BLaER1 (cell line): ENCODE data around the gene PPRC1.

Experiments
- H3K27ac ChIP-seq: shearing (Covaris generic); formaldehyde crosslinking; 2 replicates; pipeline ENCODE4 v1.8.1; 2022
- H3K27me3 ChIP-seq: shearing (Covaris generic); formaldehyde crosslinking; 2 replicates; pipeline ENCODE4 v1.8.1; 2022
- H3K36me3 ChIP-seq: shearing (Covaris generic); formaldehyde crosslinking; 2 replicates; pipeline ENCODE4 v1.8.1; 2022
- H3K4me1 ChIP-seq: shearing (Covaris generic); formaldehyde crosslinking; 2 replicates; pipeline ENCODE4 v1.8.1; 2022
- H3K4me2 ChIP-seq: shearing (Covaris generic); formaldehyde crosslinking; 2 replicates; pipeline ENCODE4 v1.8.1; 2022
- H3K4me3 ChIP-seq: shearing (Covaris generic); formaldehyde crosslinking; 2 replicates; pipeline ENCODE4 v1.8.1; 2022
- H3K9ac ChIP-seq: shearing (Covaris generic); formaldehyde crosslinking; 2 replicates; pipeline ENCODE4 v1.8.1; 2022
- H3K9me3 ChIP-seq: shearing (Covaris generic); formaldehyde crosslinking; 2 replicates; pipeline ENCODE4 v1.8.1; 2022
- H4K20me1 ChIP-seq: shearing (Covaris generic); formaldehyde crosslinking; 2 replicates; pipeline ENCODE4 v1.8.1; 2022
- Cebpa-rat ChIP-seq: shearing (Covaris generic); IDR thresholded peaks from 2 replicates; pipeline ENCODE4 v1.8.1; 2022

Gene PPRC1

DNA sequence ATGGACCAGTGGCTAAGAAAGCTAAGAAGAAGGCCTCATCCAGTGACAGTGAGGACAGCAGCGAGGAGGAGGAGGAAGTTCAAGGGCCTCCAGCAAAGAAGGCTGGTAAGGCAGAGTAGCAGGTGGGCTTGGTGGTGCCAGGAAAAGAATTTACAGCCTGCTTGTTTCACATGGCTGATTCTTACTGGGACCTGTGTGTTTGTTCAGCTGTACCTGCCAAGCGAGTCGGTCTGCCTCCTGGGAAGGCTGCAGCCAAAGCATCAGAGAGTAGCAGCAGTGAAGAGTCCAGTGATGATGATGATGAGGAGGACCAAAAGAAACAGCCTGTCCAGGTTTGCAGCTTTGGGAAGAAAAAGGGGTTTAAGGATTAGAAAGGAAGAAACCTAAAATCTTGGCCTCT lies 24.4 kb downstream of the PPRC1 start:
- Histone ChIP-seq H3K27me3 (no peaks in the 10 kb centered on the region), H3K9ac (peak overlapping the region; percentile 7; the same call in 1 of the 2 replicates), H3K4me2 (no peak overlapping the region), H3K36me3 (peaks cover 83% of the 10 kb centered on the region), H3K9me3 (no peaks in the 10 kb centered on the region), H4K20me1 (peaks cover 92% of the 10 kb centered on the region), H3K4me3 (no peak overlapping the region), H3K27ac (no peak overlapping the region), H3K4me1 (peaks cover 18% of the 10 kb centered on the region)
- TF ChIP-seq Cebpa-rat: no peak

DNA sequence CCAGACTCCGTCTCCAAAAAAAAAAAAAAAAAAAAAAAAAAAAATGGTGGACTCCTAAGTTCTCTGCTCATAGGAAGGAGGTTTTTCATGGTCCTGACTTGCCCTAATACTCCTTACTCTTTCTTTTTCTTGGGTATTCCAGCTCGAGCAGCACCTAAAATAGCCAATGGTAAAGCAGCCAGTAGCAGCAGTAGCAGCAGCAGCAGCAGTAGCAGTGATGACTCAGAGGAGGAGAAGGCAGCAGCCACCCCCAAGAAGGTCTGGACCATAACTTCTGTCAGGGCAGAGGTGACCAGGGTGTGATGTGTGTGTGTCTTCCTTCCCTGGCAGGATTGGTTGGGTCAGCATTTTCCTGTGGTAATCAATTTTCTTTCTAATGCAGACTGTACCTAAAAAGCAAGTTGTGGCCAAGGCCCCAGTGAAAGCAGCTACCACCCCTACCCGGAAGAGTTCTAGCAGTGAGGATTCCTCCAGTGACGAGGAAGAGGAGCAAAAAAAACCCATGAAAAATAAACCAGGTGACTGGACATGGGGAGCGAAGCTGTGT lies 26.3 kb downstream of the PPRC1 start:
- Histone ChIP-seq H3K4me2 (no peak overlapping the region), H3K9me3 (no peaks in the 10 kb centered on the region), H3K27me3 (no peaks in the 10 kb centered on the region), H3K9ac (no peak overlapping the region), H3K27ac (no peak overlapping the region), H4K20me1 (peaks cover 99% of the 10 kb centered on the region), H3K4me3 (no peak overlapping the region), H3K36me3 (peaks cover 100% of the 10 kb centered on the region), H3K4me1 (peaks cover 6% of the 10 kb centered on the region)
- TF ChIP-seq Cebpa-rat: no peak

DNA sequence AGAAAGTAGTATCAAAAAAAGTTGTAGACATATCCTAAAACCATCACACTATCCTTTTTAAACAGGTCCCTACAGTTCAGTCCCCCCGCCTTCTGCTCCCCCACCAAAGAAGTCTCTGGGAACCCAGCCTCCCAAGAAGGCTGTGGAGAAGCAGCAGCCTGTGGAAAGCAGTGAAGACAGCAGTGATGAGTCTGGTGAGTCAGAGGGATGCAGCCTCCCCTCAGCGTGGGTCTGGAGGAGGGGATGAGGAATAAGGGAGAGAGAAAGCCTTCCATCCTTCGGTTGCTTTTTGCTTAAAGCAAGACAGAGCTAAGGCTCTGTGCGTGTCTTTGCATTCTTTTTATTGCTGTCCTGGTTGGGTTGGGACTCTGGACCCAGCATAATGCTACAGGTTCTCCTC lies 27.0 kb downstream of the PPRC1 start:
- peaks cover 96% of the 10 kb centered on the region for H3K36me3 ChIP-seq
- peaks cover 95% of the 10 kb centered on the region for H4K20me1 ChIP-seq
- H3K4me2 ChIP-seq: no peak overlapping the region
- no peak for TF ChIP-seq Cebpa-rat
- H3K4me1 ChIP-seq: no peaks in the 10 kb centered on the region
- no peaks in the 10 kb centered on the region for H3K9me3 ChIP-seq
- no peaks in the 10 kb centered on the region for H3K27me3 ChIP-seq
- no peak overlapping the region for H3K27ac ChIP-seq
- no peak overlapping the region for H3K9ac ChIP-seq
- H3K4me3 ChIP-seq: no peak overlapping the region

DNA sequence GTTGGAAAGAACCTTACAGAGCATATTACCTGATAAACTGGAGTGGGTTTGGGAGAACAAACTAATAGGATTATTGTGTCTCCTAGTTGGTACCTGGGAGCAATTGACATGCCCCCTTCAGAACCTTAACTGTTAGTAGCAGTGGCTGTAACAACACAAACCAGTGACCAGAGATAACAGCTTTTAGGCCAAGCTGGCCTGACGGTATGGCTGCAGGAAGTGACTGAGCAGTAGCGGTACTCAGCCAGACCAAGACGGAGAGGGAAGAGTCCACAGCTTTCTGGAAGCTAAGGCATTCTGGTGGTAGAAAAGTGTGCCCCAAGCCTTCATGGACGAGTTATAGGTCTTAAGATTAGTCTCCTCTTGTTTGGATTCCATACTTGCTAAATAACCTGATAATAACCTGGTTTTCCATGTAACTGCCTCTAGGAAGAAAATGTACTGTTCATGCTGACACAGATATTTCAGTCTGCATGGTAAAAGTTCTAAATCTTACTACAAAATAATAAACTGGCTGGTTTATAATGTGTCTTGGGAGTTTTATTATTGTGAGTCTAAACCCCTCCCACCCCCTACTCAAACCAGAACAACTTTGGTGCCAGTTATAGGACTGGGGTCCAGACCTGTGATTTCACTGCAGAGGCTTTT lies 30.6 kb downstream of the PPRC1 start:
- no peak overlapping the region for H3K4me2 ChIP-seq
- H3K9ac ChIP-seq: no peak overlapping the region
- H3K4me3 ChIP-seq: no peak overlapping the region
- H3K27me3 ChIP-seq: no peaks in the 10 kb centered on the region
- H3K4me1 ChIP-seq: no peaks in the 10 kb centered on the region
- H3K27ac ChIP-seq: no peak overlapping the region
- peaks cover 60% of the 10 kb centered on the region for H3K36me3 ChIP-seq
- no peak for TF ChIP-seq Cebpa-rat
- H4K20me1 ChIP-seq: peaks cover 58% of the 10 kb centered on the region
- no peaks in the 10 kb centered on the region for H3K9me3 ChIP-seq

DNA sequence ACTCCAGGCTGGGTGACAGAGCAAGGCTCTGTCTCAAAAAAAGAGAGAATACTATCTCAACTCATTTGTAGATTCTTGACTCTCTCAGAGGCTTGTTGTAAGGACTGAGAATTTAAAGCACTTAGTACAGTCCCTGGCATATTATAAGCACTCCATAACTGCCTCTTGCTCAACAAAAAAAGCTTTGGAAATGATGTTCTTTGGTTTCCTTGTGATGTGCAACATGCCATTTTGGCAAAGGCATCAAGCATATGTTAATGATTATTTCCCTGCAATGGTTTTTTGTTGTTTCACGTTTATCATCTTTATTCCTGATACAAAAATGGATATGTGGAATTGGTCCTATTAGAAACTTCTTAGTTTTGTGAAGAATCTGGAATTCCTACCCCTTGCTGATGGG lies 35.0 kb downstream of the PPRC1 start:
- Histone ChIP-seq H3K9me3 (no peaks in the 10 kb centered on the region), H3K9ac (no peak overlapping the region), H3K27ac (no peak overlapping the region), H3K4me1 (peaks cover 11% of the 10 kb centered on the region; the same call in 1 of the 2 replicates), H3K4me2 (no peak overlapping the region), H3K27me3 (no peaks in the 10 kb centered on the region), H4K20me1 (peaks cover 15% of the 10 kb centered on the region), H3K4me3 (no peak overlapping the region), H3K36me3 (peaks cover 16% of the 10 kb centered on the region)
- no peak for TF ChIP-seq Cebpa-rat

DNA sequence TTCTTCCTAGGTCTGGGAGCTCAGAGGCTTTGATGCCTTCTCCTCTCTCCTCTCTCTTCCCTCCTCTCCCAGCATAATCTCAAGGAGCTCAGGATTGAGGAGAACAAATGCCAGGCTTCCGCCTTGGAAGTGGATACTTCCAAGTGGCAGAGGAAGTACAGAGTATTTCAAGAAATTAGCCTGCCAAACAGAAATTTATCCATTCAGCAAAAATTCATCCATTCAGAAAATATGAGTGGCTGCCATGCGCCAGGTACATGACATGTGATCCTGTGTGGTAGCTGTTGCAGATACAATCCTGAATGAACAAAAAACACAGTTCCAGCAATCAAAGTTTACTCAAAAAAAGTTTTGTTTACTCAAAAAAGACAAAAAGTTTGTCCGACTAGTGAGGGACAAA lies 37.8 kb downstream of the PPRC1 start:
- H3K4me1 ChIP-seq: peaks cover 11% of the 10 kb centered on the region; the same call in 1 of the 2 replicates
- no peak overlapping the region for H3K9ac ChIP-seq
- no peak overlapping the region for H3K4me2 ChIP-seq
- H4K20me1 ChIP-seq: no peaks in the 10 kb centered on the region
- H3K4me3 ChIP-seq: no peak overlapping the region
- H3K27me3 ChIP-seq: no peaks in the 10 kb centered on the region
- H3K9me3 ChIP-seq: no peaks in the 10 kb centered on the region
- no peak overlapping the region for H3K27ac ChIP-seq
- H3K36me3 ChIP-seq: no peaks in the 10 kb centered on the region
- no peak for TF ChIP-seq Cebpa-rat

DNA sequence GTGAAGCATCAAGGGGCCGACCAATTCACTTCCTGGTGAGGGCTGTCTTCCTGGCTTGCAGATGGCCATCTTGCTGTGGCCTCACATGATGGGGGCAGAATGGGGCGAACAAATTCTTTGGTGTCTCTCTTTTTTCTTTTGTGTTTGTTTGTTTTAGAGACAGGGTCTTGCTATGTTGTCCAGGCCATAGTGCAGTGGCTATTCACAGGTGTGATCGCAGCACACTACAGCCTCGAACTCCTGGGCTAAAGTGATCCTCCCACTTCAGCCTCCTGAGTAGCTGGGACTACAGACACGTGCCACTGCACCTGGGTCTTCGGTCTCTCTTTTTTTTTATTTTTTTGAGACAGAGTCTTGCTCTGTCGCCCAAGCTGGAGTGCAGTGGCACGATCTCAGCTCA lies 39.4 kb downstream of the PPRC1 start:
- Histone ChIP-seq H3K9ac (no peak overlapping the region), H3K4me3 (no peak overlapping the region), H3K27ac (no peak overlapping the region), H3K4me1 (peaks cover 11% of the 10 kb centered on the region; the same call in 1 of the 2 replicates), H3K4me2 (no peak overlapping the region), H3K9me3 (no peaks in the 10 kb centered on the region), H4K20me1 (no peaks in the 10 kb centered on the region), H3K27me3 (no peaks in the 10 kb centered on the region), H3K36me3 (no peaks in the 10 kb centered on the region)
- no peak for TF ChIP-seq Cebpa-rat

DNA sequence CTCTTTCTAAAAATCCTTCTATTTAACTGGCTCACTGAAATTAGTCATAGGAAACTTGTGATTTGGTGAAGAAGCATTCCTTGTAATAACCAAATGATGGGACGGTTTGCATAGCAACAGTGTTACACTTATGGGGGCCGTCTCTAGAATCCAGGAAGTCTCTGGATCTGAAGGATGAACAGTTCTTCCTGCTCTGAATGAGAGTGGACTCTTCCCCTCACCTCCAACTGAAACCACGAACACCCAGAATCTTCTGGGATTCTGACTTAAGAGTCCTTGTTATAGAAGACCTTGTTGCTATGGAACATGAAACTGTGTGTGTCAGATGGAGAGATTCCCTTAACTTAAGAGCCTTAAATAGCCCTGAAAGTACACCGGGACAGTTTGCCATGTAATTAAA lies 42.6 kb downstream of the PPRC1 start:
- Histone ChIP-seq H3K4me3 (no peak overlapping the region), H3K4me2 (no peak overlapping the region), H3K27ac (no peak overlapping the region), H3K4me1 (peaks cover 2% of the 10 kb centered on the region; the same call in 1 of the 2 replicates), H3K9ac (no peak overlapping the region), H3K36me3 (no peaks in the 10 kb centered on the region), H4K20me1 (no peaks in the 10 kb centered on the region), H3K27me3 (no peaks in the 10 kb centered on the region), H3K9me3 (no peaks in the 10 kb centered on the region)
- TF ChIP-seq Cebpa-rat: no peak

DNA sequence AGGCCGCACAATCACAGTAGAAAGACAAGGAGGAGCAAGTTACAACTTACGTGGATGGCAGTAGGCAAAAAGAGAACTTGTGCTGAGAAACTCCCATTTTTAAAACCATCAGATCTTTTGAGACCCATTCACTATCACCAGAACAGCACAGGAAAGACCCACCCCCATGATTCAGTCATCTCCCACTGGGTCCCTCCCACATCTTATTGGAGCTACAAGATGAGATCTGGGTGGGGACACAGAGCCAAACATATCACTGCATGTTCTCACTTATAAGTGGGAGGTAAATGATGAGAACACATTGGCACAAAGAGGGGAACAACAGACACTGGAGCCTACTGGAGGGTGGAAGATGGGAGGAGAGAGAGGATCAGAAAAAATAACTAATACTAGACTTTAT lies 51.8 kb downstream of the PPRC1 start:
- Histone ChIP-seq H3K27ac (no peak overlapping the region), H3K9ac (no peak overlapping the region), H3K4me1 (no peaks in the 10 kb centered on the region), H3K27me3 (no peaks in the 10 kb centered on the region), H3K9me3 (peaks cover 34% of the 10 kb centered on the region), H3K4me3 (no peak overlapping the region), H3K4me2 (no peak overlapping the region), H4K20me1 (no peaks in the 10 kb centered on the region), H3K36me3 (no peaks in the 10 kb centered on the region)
- TF ChIP-seq Cebpa-rat: no peak

DNA sequence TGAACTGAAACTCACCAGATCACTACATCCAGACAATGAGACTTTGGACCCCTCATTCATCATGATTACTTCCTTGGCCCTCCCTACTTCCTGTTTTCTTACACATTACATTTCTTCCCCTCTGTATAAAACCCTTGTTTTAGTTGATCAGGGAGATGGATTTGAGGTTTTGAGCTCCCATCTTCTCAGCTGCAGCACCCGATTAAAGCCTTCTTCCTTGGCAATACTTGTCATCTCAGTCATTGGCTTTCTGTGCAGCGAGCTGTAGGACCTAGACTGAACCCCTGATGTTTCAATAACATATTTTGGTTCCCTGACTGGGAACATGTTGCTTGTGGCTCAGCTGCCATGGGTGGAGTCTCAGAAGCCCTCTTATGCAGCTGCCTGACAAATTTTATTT lies 52.4 kb downstream of the PPRC1 start:
- Histone ChIP-seq H3K4me2 (no peak overlapping the region), H3K27me3 (no peaks in the 10 kb centered on the region), H3K4me1 (no peaks in the 10 kb centered on the region), H3K9ac (no peak overlapping the region), H3K9me3 (peaks cover 41% of the 10 kb centered on the region), H3K27ac (no peak overlapping the region), H4K20me1 (no peaks in the 10 kb centered on the region), H3K36me3 (no peaks in the 10 kb centered on the region), H3K4me3 (no peak overlapping the region)
- no peak for TF ChIP-seq Cebpa-rat
